Endothelial cell of hepatic sinusoid (primary cell): ENCODE measurements around the gene ATXN7L1.
"Not testable (repeated sequence)": the region's sequence is repeated elsewhere in the genome, so short reads cannot be mapped to it uniquely, and the experiment has no call there.

Source experiments
- in situ Hi-C: cut with HindIII; loops from 2 replicates; pipeline ENCODE4 v1.10.0; 2017; ENCODE audit warnings: low sequenced_read_pairs

ATXN7L1 gene

GRCh38 chr7:105600720-105601550 is 275.5 kb downstream of the ATXN7L1 start:
- in situ Hi-C loops, result no loop called here

GRCh38 chr7:105599551-105599950 is 276.8 kb downstream of the ATXN7L1 start:
- in situ Hi-C loops, result no loop called here

GRCh38 chr7:105599080-105599479 is 277.3 kb downstream of the ATXN7L1 start:
- in situ Hi-C loops, result not testable (repeated sequence)

- in situ Hi-C loops, result no loop called here
Observed at GRCh38 chr7:105596866-105597265, 279.5 kb downstream of the ATXN7L1 start.

GRCh38 chr7:105594034-105594433 is 282.4 kb downstream of the ATXN7L1 start:
- in situ Hi-C loops, result no loop called here

- in situ Hi-C loops, result no loop called here
Observed at GRCh38 chr7:105591522-105591921, 284.9 kb downstream of the ATXN7L1 start.

GRCh38 chr7:105590793-105591192 is 285.6 kb downstream of the ATXN7L1 start:
- in situ Hi-C loops, result no loop called here

- in situ Hi-C loops, result no loop called here
Observed at GRCh38 chr7:105589356-105590077, 286.9 kb downstream of the ATXN7L1 start.

GRCh38 chr7:105587909-105588635 is 288.3 kb downstream of the ATXN7L1 start:
- in situ Hi-C loops, result no loop called here

GRCh38 chr7:105585850-105586500 is 290.4 kb downstream of the ATXN7L1 start:
- in situ Hi-C loops, result no loop called here

- in situ Hi-C loops, result no loop called here
Observed at GRCh38 chr7:105584165-105584564, 292.2 kb downstream of the ATXN7L1 start.

GRCh38 chr7:105583061-105583460 is 293.3 kb downstream of the ATXN7L1 start:
- in situ Hi-C loops, result no loop called here

GRCh38 chr7:105581066-105581811 is 295.2 kb downstream of the ATXN7L1 start, which contains the start of gene EFCAB10:
Gene EFCAB10 (minus strand): TSS chr7:105581493. CDS start chr7:105581463, 30 bp downstream.
- in situ Hi-C loops, result no loop called here

- in situ Hi-C loops, result no loop called here
Observed at GRCh38 chr7:105580022-105580740, 296.2 kb downstream of the ATXN7L1 start.

GRCh38 chr7:105578496-105578895 is 297.9 kb downstream of the ATXN7L1 start:
- in situ Hi-C loops, result no loop called here

- in situ Hi-C loops, result no loop called here
Observed at GRCh38 chr7:105577251-105577650, 299.1 kb downstream of the ATXN7L1 start.

GRCh38 chr7:105571891-105572290 is 304.5 kb downstream of the ATXN7L1 start:
- in situ Hi-C loops, result no loop called here

GRCh38 chr7:105567821-105568220 is 308.6 kb downstream of the ATXN7L1 start:
- in situ Hi-C loops, result no loop called here

GRCh38 chr7:105567024-105567423 is 309.4 kb downstream of the ATXN7L1 start:
- in situ Hi-C loops, result no loop called here
